SW480 (cell line): ENCODE measurements around the gene SERPINB11.
"Not testable (repeated sequence)": the region's sequence is repeated elsewhere in the genome, so short reads cannot be mapped to it uniquely, and the experiment has no call there.

Experiments
- DNase-seq: peaks from one replicate; pipeline ENCODE4 v3.0.0-alpha.2; 2016; ENCODE audit warnings: low spot score

SERPINB11 gene, protein sequence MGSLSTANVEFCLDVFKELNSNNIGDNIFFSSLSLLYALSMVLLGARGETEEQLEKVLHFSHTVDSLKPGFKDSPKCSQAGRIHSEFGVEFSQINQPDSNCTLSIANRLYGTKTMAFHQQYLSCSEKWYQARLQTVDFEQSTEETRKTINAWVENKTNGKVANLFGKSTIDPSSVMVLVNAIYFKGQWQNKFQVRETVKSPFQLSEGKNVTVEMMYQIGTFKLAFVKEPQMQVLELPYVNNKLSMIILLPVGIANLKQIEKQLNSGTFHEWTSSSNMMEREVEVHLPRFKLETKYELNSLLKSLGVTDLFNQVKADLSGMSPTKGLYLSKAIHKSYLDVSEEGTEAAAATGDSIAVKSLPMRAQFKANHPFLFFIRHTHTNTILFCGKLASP

GRCh38 chr18:63702660-63703059 is at the start of gene SERPINB11:
Gene SERPINB11, plus strand, starts transcription at chr18:63702960. Its CDS starts 7,234 bp downstream, at chr18:63710194.
- DNase-seq = no peak

DNA sequence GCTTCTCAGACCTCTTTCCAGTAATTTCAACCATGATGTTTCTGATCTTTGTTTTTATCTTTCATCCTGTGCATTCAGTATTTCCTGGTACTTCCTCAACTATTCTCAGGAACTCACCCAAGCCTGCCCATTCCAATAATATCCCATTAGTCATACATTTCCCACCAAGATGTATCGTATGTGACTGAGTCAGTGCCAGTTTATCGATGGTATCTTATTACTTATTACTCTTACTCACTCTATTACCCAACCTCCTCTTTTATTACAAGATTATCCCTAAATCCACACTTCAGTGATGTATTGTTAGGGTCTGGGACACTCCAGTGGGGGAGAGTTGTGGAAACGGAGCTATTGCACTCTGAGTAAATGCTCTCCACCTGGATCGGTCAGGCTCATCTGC is 43.8 kb upstream of the SERPINB11 start:
- not testable (repeated sequence) for DNase-seq

DNA sequence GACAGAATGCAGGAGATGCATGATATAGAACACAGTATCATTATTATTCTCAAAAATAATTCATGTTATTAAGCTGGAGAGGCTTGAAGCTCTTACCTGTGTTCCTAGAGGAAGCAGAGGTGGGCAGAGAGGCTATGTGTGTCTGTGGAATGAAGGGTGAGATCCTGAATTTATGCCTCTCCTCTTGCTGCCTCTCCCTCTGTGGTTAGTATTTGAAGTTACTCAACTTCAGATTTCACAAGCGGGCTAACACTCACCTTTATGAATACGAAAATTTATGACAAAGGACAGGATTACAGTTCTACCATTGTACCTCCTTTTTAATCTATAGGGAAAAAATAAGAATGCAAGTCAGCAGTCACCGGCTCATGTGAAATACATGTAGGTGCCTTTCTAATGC is 41.0 kb upstream of the SERPINB11 start, which contains the start of gene SERPINB3:
Gene SERPINB3 (minus strand): TSS at position 144 of the 400 bp plus-strand sequence. CDS start 677 bp downstream, outside the sequence.
- not testable (repeated sequence) for DNase-seq

DNA sequence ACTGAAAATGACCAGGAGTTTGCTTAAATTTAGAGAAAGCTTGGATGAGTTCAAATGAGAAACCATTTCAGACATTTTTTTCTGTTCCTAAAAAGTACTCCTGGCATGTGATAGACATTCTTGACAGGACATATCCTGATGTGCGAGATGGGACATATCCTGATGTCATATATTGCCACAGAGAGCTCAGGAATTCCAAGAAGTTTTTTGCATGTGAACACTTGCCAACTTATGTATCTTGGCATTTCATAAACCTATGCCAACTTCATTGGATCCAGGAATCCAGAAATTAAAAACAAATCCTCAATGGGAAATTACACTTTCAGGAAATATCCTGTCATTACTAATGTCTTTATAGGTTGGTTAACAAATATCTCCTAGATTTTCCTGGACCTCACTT is 38.2 kb upstream of the SERPINB11 start:
- no peak for DNase-seq

DNA sequence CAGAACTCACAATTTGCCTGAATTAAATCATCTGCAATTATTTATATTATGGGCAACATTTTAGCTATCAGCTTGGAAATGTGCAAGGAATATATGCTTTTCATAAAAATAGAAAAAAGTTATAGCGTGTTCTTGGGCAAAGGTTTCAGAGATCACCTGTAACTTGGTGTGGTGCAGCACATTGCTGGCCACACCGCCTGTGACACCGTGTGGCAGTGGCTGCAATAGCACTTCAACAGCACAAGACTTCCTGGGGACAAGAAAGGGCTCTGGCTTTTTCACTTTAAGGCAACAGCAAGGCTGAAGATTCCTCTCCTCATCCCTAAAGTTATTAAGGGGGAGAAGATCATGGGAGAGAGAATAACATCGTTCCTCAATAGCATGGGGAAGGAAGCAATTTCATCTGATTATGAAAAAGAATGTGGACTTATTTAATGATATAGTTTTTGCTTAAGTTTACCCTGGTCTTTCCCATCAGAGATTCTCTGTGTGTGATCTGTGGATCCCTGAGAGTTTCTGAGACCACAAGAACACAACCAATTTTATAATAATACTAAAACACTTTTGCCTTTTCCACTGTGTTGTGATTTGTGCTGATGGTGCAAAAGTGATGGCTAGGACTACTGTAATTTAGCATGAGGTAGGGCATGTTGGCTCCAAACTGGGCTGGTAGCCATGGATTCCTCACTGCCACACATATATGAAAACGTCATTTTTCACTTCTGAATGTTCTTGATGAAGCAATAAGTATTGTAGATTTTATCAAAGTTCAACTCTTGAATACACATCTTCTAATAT is 26.0 kb upstream of the SERPINB11 start:
- no peak for DNase-seq

DNA sequence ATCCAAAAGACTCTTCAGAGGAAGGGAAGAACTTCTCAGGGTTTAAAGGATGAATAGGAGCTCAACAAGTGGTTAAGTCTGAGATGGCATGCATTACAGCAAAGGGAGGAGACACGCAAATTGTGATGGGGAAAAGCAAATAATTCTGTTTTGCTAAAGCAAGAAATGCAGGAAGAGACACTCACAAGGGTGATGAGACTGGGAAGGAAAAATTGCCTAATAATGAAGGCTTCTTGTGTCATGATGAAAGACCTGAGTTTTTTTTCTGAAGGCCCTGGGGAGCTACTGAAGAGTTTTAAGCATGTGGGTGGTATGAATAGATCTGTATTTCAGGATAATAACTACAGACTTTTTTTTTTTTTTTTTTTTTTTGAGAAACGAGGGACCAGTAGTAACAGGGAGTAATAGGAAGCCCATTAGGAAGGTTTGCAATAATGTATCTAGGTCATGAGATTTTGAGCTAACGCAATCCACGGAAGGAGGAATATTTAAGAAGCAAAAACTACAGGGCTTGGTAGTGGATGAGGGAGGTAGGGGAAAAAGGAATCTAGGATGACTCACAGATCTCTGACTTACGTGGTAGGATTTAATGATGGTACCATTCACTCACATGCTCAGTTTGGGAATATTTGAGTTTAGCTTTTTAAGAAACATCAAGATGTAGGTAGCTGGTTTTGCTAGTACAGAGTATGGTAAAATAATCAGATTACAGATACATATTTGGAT is 25.1 kb upstream of the SERPINB11 start:
- no peak for DNase-seq

DNA sequence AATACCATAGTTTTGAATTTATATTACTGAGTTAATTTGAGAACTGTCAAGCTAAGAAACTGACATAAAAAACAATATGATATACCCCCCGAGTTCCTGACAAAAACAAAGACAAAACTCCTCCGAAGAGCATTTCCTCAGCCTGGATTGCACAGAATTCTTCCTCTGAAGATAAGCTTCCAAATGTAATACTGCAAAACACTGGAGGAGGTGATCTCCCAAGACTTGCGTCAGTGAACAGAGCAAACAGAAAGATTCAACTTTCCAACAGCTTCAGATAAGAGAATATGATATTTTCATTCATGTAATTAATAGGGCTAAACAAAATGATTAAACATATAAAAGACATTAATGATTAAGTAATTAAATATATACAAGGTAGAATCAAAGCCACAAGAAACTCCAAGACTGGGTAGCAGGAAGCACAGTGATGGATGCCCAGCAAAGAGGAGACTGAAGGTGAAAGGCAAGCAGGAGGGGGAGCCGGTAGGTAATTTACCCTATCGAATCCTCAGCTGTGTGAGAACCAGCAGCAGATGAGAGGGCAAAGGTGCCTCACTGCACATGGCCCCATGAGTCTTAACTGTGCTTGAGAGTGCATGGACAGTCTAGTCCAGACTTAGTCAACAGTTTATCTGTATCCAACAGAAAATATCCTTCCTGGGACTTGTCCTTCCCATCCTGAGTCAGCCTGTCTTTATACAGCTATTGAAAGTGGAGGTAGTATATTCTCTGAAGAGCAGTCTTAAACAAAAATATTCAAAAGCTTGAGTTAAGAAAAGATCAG is 22.7 kb upstream of the SERPINB11 start:
- no peak for DNase-seq

DNA sequence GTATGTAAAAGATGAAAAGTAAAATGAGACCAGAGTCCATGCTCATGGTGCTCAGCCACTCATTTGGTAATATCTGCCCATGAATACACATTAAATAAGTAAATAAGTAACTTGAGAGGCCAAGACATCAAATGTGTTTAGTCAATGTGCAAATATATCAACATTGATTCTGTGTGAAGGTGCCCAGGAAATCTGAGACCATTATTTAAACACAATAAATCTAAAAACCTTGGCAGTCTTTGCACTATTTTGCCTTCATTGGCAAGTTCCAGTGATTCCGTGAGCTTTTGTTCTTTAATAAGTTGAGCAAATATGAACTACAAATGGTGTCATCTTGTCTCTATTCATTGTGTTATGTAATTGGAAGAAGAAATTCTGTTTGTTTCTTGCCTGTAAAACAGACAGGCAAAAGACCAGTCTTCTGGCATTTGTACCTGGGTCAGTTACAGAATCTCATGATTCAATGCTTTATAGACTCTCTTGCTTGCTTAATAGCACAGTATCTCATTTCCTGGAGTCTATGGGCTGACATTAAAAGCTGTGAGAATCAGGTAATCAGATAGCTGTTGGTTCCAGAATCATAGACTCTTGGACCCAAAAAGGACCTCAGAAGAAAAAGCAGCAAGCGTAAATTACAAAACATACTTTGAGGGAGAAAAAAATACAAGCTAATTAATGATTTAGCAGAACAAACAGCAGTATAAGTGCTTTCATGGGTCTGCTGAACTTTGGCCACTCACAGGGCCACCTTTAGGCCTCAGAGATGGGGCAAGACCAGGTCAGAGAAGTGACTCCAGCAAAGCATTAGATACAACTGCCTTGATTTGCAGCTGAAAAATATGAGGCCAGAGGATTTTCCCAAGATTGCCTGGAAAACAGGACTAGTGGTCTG is 21.1 kb upstream of the SERPINB11 start:
- no peak for DNase-seq

- no peak for DNase-seq
Measured at GRCh38 chr18:63683152-63683551, 19.6 kb upstream of the SERPINB11 start.

DNA sequence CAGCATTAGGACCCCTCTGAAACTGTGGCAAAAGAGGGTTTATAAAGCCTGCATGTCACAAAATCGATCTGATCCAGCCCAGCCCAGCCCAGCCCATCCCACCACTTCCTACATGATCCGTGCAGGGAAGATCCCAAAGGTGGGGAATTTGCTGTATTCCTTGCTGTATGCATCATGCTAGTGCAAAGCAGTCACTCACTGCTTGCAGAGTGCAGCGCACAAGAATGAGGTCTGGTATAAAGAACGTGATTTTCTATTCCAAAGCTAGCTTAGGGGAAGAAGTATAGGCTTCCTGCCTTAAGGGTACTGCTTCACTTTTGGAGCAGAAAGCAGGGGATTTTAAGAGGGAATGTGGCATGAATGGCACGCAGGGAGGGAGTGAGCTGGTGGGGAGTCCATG is 18.9 kb upstream of the SERPINB11 start:
- DNase-seq = no peak

DNA sequence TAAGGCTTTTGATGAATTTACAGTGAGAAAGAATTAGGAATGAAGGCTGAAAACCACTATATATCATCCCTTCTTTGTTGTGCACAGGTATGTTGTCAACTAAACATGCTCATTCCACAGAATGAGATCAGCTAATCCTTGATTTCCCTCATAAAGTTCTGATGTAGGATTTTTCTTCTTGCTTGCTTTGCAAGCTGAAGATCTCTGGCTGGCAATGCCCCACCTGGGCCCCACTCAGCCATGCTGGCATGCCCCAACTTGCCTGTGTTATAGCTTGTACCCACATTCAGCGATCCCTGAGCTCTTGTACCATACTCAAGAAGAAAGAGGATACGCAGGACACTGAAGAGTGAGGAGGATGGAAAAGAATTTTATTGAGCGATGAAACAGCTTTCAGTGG is 18.0 kb upstream of the SERPINB11 start:
- no peak for DNase-seq

- no peak for DNase-seq
Measured at GRCh38 chr18:63686871-63687270, 15.9 kb upstream of the SERPINB11 start.

DNA sequence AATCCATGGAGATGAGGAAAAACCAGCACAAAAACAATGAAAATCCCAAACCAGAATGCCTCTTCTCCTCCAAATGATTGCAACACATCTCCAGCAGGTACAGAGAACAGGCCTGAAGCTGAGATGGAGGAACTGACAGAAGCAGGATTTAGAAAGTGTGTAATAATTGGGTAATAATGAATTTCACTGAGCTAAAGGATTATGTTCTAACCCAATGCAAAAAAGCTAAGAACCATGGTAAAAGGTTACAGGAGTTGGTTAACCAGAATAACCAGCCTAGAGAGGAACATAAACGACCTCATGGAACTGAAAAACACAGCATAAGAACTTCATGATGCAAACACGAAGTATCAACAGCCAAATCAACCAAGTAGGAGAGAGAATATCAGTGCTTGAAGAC is 13.7 kb upstream of the SERPINB11 start:
- DNase-seq = no peak

- DNase-seq = no peak
Measured at GRCh38 chr18:63697097-63697660, 5.6 kb upstream of the SERPINB11 start.

DNA sequence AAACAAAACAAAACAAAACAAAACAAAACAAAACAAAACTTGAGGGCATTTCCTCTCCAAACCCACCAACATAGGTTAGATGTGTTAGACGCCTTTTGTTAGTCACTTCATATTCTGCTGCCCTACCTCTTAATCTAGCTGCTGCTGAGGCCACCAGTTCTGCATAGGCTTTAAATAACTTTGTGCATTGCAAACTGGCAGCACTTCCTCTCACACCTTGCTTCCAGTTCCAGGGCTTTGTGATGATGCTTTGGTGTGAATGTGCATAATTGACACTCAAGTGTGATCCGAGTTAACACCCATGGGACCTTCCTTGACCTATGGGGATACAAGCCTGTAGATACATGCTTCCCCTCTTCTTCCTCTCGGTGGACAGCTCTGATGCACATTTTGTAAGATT is 2.3 kb upstream of the SERPINB11 start:
- DNase-seq = no peak

GRCh38 chr18:63701952-63702351 is 808 bp upstream of the SERPINB11 start:
- no peak for DNase-seq

GRCh38 chr18:63705401-63705800 is 2.6 kb downstream of the SERPINB11 start:
- DNase-seq = no peak

GRCh38 chr18:63707816-63708215 is 5.1 kb downstream of the SERPINB11 start:
- DNase-seq = no peak

GRCh38 chr18:63708650-63709049 is 5.9 kb downstream of the SERPINB11 start:
- DNase-seq = no peak
